ENCODE data around the gene DTX2.
"Not testable (repeated sequence)": the region's sequence is repeated elsewhere in the genome, so short reads cannot be mapped to it uniquely, and the experiment has no call there.

DNA sequence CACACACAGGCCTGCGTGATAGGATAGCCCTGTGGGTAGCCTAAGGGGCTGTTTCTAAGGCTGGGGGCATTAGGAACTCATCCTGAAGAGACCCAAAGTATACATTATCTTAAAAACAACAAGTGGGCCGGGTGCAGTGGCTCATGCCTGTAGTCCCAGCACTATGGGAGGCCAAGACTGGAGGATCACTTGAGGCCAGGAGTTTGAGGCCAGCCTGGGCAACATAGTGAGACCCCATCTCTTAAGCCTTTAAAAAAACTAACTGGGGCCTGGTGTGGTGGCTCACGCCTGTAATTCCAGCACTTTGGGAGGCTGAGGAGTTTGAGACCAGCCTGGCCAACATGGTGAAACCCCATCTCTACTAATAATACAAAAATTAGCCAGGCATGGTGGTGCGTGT, 36.0 kb upstream of the DTX2 start:
- TF ChIP-seq, protein P1, sequence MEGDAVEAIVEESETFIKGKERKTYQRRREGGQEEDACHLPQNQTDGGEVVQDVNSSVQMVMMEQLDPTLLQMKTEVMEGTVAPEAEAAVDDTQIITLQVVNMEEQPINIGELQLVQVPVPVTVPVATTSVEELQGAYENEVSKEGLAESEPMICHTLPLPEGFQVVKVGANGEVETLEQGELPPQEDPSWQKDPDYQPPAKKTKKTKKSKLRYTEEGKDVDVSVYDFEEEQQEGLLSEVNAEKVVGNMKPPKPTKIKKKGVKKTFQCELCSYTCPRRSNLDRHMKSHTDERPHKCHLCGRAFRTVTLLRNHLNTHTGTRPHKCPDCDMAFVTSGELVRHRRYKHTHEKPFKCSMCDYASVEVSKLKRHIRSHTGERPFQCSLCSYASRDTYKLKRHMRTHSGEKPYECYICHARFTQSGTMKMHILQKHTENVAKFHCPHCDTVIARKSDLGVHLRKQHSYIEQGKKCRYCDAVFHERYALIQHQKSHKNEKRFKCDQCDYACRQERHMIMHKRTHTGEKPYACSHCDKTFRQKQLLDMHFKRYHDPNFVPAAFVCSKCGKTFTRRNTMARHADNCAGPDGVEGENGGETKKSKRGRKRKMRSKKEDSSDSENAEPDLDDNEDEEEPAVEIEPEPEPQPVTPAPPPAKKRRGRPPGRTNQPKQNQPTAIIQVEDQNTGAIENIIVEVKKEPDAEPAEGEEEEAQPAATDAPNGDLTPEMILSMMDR (optimal IDR thresholded peaks at IDR 0.05 in 1 of 3, IDR thresholded peaks at IDR 0.05 in 1 of 3, conservative IDR thresholded peaks at IDR 0.05 in 1 of 3; ENCODE audit: extremely low read depth in 1 of 3, insufficient read depth in 2 of 3, low read length in 3 of 3), result not testable (repeated sequence)
- not testable (repeated sequence) for TF ChIP-seq EZH2 (IDR thresholded peaks at IDR 0.05; ENCODE audit: low read length)
